Measurements from ENCODE around the gene MYF6. TPM values are rescaled to one million over a fixed set of nuclear protein-coding genes. Genes with fewer than 3 reads are reported as not detected.
A peak's percentile ranks its signal among the peaks of the same experiment; 100 is the strongest.

Gene MYF6
- total and polyA plus RNA-seq, 2 of the 8 experiments (the other 6 are each of a cell fraction or from before 2014, with no cell fraction given): 0.39 TPM; not detected in 1

- peak overlapping the region; percentile 37 to 79; a peak in 3 of 4 replicates for H3K4me2 ChIP-seq (ENCODE audit: insufficient read depth in 1 of 2, low read depth in 2 of 2, low read length in 2 of 2)
- no peak overlapping the region for H2BK20ac ChIP-seq (ENCODE audit: low read length)
- no peak overlapping the region for H2BK120ac ChIP-seq (replicated peaks; ENCODE audit: low read depth, low read length)
- H3K4ac ChIP-seq (replicated peaks; ENCODE audit: insufficient read length, low read depth, low read length): no peak overlapping the region
- no peak overlapping the region for H2BK15ac ChIP-seq (ENCODE audit: low read length)
- no peak overlapping the region for H4K8ac ChIP-seq (ENCODE audit: extremely low read depth, insufficient read depth, low read length)
- no peaks in the 10 kb centered on the region for H4K20me1 ChIP-seq (replicated peaks in 1 of 2; ENCODE audit: control insufficient read depth in 1 of 2, insufficient read depth in 2 of 2, low read length in 2 of 2)
- peaks cover 10 to 24% (median 19%) of the 10 kb centered on the region in 4 experiments for H3K4me1 ChIP-seq (replicated peaks in 1 of 4; ENCODE audit: control insufficient read depth in 3 of 4, insufficient read depth in 4 of 4, low read length in 3 of 4)
- no peak overlapping the region for H3K23ac ChIP-seq (ENCODE audit: insufficient read length)
- ChIA-PET POLR2A (ENCODE audit: partially characterized antibody) (no interaction called here), CTCF (ENCODE audit: partially characterized antibody) (interaction anchor here (0.7 kb wide), 1 partner anchor 241 kb away, joined by 3 read pairs; no protein-coding TSS in a partner anchor)
- peak; percentile 45 for FAIRE-seq
- peak overlapping the region in 1 of 4 experiments; percentile 55; a peak in 1 of 8 replicates for H3K4me3 ChIP-seq (ENCODE audit: extremely low read depth in 1 of 4, insufficient read depth in 2 of 4, low read depth in 3 of 4, low read length in 4 of 4)
- no peak overlapping the region for H2AK5ac ChIP-seq (ENCODE audit: low read depth, low read length)
- H3K36me3 ChIP-seq (ENCODE audit: control insufficient read depth in 2 of 4, insufficient read depth in 4 of 4, low read length in 3 of 4): no peaks in the 10 kb centered on the region
- H3K79me2 ChIP-seq (ENCODE audit: control insufficient read depth in 1 of 2, insufficient read depth in 2 of 2, low read length in 2 of 2): no peaks in the 10 kb centered on the region
- H3K56ac ChIP-seq (replicated peaks; ENCODE audit: insufficient read length, low read depth, low read length): no peak overlapping the region
- no peak for DNase-seq (ENCODE audit: low read depth in 1 of 2, low spot score in 2 of 2)
- H2AFZ ChIP-seq (ENCODE audit: low read length): peak overlapping the region; percentile 16; the same call in 1 of the 2 replicates
- H3K27ac ChIP-seq (ENCODE audit: low read depth, low read length): no peak overlapping the region
- no peak overlapping the region for H3K14ac ChIP-seq (ENCODE audit: insufficient read length)
- H3K23me2 ChIP-seq (ENCODE audit: low read depth, low read length): peaks cover 4% of the 10 kb centered on the region; the same call in 1 of the 2 replicates
- H4K5ac ChIP-seq (ENCODE audit: insufficient read length, low read depth, low read length): no peak overlapping the region
- H3K18ac ChIP-seq (ENCODE audit: extremely low read depth, low read length): peak overlapping the region; percentile 66; the same call in 1 of the 2 replicates
- no peak overlapping the region for H4K91ac ChIP-seq (replicated peaks; ENCODE audit: insufficient read length, low read length)
- no peaks in the 10 kb centered on the region for H3K79me1 ChIP-seq (ENCODE audit: low read depth, low read length)
- H2BK12ac ChIP-seq (ENCODE audit: low read depth, low read length): no peak overlapping the region
- H3K27me3 ChIP-seq (replicated peaks in 1 of 4; ENCODE audit: control insufficient read depth in 3 of 4, extremely low read depth in 1 of 4, insufficient read depth in 3 of 4, low read length in 3 of 4): peaks cover 5 to 17% (median 12%) of the 10 kb centered on the region in 4 experiments
- no peak overlapping the region for H2BK5ac ChIP-seq (ENCODE audit: low read depth, low read length)
- 48% methylated on average over 10 of the region's 10 CpGs; no CpG with 5 or more reads in 1 of the 2 experiments for WGBS, 2 experiments (ENCODE audit: extremely low coverage in 1 of 2, insufficient coverage in 1 of 2, insufficient read length in 1 of 2, insufficient replicate concordance in 2 of 2, low coverage in 1 of 2, low lambda C conversion rate in 2 of 2, missing lambda C conversion rate in 1 of 2)
- H3K9ac ChIP-seq (replicated peaks in 1 of 4; ENCODE audit: extremely low read depth in 1 of 4, low read depth in 3 of 4, low read length in 3 of 4): no peak overlapping the region
- no peaks in the 10 kb centered on the region; a peak in 1 of 4 replicates for H3K9me3 ChIP-seq (ENCODE audit: insufficient read depth in 2 of 2, low read depth in 1 of 2, low read length in 1 of 2)
- TF ChIP-seq ATF2 (IDR thresholded peaks at IDR 0.05; ENCODE audit: low read length): no peak
- TF ChIP-seq SUZ12 (IDR thresholded peaks at IDR 0.05; ENCODE audit: low read length): no peak
- no peak for TF ChIP-seq SP4 (IDR thresholded peaks at IDR 0.05; ENCODE audit: low read length)
- no peak for TF ChIP-seq RNF2 (IDR thresholded peaks at IDR 0.05; ENCODE audit: borderline replicate concordance, low read depth, low read length, missing control alignments, poor library complexity, severe bottlenecking)
- TF ChIP-seq KDM4A (IDR thresholded peaks at IDR 0.05; ENCODE audit: low read depth, low read length, severe bottlenecking): no peak
- no peak for TF ChIP-seq POLR2A (IDR thresholded peaks at IDR 0.05; ENCODE audit: control extremely low read depth in 1 of 2, low read depth in 2 of 2, low read length in 2 of 2)
- no peak for TF ChIP-seq JUN (IDR thresholded peaks at IDR 0.05; ENCODE audit: low read depth, low read length)
- TF ChIP-seq YY1 (IDR thresholded peaks at IDR 0.05; ENCODE audit: low read depth, low read length): no peak
- TF ChIP-seq E2F6 (IDR thresholded peaks at IDR 0.05): no peak
- no peak for TF ChIP-seq CBX5 (IDR thresholded peaks at IDR 0.05; ENCODE audit: low read depth, low read length)
- no peak for TF ChIP-seq ASH2L (IDR thresholded peaks at IDR 0.05; ENCODE audit: low read length)
Measured at GRCh38 chr12:80715713-80716249, 8.3 kb downstream of the MYF6 start.

Measured in H1 (cell line).